Left lobe of liver (tissue), 2 donors: Measurements from ENCODE around the gene TNFAIP8. TPM values are rescaled to one million over a fixed set of nuclear protein-coding genes. Genes with fewer than 3 reads are reported as not detected.

Experiments used
- ATAC-seq: fragments of 200-7000 bp; cut with Tn5 transposase; one replicate; pipeline ENCODE4 v1.9.1; 2020; ENCODE audit warnings: mild to moderate bottlenecking, moderate library complexity
- DNase-seq: peaks from one replicate; pipeline ENCODE4 v3.0.0-alpha.2; 2020; ENCODE audit warnings: low spot score
- total RNA-seq: library from RNA; stranded (reverse); gene quantifications from one replicate; pipeline ENCODE4 v1.2.1, GENCODE V29; 2021
- donor health status: DM: no; HTN: no; CAD: no; lungs with moderate emphysema.
- donor health status: DM: no; HTN: yes; CAD: no.

The TNFAIP8 gene
- total RNA-seq, 1 donor from 2014 or later, result 2.4 TPM

DNA sequence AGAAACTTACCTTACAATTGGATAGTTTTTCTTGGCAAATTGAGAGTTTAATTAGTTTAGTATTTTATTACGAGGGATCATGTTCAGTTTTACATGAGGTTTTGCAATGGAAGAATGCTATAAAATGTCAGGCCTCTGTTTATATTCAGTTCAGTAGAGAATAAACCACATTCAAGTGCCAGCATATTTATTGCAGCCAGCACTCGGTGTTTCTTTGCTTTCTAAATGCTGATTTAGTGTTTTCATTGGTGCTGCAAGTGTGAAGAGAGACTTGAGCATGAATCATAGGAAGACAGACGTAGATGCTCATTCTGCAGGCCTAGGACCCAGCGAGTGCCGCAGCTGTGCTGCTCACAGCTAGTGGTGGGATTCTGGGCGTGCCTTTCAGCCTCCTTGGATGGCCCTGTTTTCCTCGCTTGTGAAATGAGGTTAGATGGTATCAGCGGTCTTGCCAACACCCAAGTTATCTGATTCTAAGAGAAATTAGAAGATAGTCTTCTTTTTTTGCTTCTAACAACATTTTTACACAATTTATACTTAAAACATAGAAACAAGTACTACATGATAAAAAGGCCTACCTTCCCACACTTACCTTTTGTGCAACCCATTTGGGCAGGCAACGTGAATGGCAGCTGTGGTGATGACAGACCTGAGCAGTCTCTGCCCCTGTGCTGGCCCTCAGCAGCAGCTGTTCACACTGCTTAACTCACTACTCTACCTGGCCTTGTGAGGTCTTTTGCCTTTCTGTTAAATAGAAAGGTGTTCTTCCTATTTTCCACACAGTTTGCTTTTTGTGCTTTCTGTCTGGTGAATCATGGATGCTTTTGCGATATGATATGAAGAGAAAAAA is 26.8 kb upstream of the TNFAIP8 start:
- no peak for DNase-seq
- no peak for ATAC-seq

DNA sequence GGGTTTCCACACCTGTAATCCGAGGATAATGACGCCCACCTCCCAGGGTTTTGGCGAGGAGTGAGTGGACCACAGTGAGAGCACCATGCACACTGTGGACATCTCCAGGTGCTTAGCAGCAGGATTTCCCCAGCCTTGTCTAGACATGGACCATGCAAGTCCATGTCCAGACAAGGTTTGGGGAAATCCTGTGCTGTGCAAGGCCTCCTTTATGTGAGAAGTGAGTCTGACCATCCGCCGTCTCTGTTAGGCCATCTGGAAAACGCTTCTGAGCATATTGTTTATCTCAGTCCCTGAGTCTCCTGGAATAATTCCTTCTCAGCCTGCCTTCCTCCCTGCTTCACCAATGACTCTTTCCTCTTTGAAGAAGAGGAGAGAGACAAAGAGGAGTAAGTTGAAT is 26.2 kb upstream of the TNFAIP8 start:
- no peak for ATAC-seq

DNA sequence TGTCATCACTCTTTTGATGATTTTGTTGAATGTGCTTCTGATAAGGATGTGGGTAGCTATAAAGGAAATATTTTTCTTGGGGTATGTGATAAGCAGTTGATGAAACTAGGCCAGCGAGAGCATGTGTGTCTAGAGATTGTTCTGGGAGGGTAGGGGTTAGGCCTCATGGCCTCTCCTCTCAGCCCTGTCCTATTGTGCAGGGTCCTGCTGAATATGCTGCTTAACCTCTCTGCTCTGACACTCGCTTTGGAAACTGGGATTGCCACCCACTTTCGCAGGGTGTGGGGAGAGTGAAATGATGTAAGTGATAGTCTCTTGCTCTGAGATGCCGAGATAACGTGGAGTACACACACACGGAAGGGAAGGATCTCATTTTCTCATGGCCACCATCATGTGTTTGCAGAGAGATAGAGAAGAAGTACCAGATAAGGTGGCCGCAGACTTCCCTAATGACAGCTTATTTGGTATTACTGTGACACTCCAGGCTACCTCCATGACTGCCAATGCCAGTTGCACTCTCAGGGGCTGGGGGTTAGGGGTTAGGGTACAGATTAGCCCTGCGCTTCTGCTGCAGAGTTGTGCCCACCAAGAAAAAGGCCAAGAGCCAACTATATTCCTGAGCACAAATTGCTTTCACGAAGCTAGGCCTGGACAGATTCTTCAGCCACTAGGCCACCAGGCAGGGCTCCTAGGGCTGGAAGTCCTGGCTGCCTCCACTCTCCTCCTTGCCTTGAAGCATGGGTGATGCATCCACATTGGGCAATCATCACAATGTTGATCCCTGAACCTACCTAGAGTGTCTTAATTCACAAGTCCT is 25.2 kb upstream of the TNFAIP8 start:
- ATAC-seq, result no peak

More for the DNA sequence above, 26.2 kb upstream of the TNFAIP8 start:
- DNase-seq, result no peak

DNA sequence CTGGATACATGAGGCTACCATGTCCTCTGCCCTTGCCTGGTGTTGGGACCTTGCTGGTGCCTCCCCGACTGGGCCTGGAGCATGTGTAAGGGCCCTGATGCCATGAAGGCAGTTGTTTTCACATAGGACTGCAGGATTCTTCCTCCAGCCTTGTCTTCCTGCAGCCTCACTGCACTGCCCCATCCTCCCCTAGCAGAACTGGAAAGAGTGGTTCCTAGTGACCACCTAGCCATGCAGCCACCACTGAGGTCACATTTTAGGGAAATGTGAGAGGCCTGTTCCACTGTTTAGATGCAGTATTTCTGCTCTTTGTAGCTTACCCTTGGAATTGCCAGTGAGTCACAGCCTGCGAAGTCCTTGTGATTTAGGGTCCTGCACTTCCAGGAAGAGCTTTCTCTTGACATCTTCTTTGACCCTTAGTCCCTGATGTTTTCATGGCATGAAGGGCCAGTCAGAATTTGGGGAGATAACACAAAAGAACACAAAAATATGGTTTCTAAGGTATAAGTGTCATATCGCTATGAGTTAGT is 24.2 kb upstream of the TNFAIP8 start:
- ATAC-seq (no peak), DNase-seq (no peak)

More for the DNA sequence above, 25.2 kb upstream of the TNFAIP8 start:
- DNase-seq, result no peak

- no peak for DNase-seq
Measured at GRCh38 chr5:119332208-119332607, 23.6 kb upstream of the TNFAIP8 start.

GRCh38 chr5:119332978-119333401 is 22.8 kb upstream of the TNFAIP8 start:
- no peak for DNase-seq

More at GRCh38 chr5:119332208-119332607, 23.6 kb upstream of the TNFAIP8 start:
- no peak for ATAC-seq

DNA sequence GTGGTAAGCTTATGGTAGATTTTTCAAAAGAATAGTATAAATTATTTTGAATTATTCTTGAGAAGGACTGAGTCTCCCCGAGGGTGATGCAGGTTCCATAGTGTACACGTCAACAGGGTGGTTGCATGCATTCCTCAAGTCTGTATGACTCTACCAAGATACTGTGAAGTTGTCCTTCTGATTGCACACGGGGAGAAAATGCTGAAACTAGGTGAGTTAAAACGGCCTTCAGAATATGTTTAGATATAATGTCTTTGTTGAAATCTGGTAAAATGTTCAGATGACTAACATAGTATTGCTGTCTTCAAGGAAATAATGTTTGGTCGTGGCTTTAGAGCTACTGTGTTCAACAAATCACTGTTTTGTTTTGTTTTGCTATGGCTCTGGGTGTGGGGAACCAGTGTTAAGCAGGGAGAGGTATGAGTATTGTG is 22.4 kb upstream of the TNFAIP8 start:
- DNase-seq (no peak), ATAC-seq (no peak)

More at GRCh38 chr5:119332978-119333401, 22.8 kb upstream of the TNFAIP8 start:
- no peak for ATAC-seq

GRCh38 chr5:119335261-119335677 is 20.6 kb upstream of the TNFAIP8 start:
- ATAC-seq, result peak; percentile 7
- no peak for DNase-seq

GRCh38 chr5:119336262-119336661 is 19.6 kb upstream of the TNFAIP8 start:
- no peak for DNase-seq
- ATAC-seq, result no peak

DNA sequence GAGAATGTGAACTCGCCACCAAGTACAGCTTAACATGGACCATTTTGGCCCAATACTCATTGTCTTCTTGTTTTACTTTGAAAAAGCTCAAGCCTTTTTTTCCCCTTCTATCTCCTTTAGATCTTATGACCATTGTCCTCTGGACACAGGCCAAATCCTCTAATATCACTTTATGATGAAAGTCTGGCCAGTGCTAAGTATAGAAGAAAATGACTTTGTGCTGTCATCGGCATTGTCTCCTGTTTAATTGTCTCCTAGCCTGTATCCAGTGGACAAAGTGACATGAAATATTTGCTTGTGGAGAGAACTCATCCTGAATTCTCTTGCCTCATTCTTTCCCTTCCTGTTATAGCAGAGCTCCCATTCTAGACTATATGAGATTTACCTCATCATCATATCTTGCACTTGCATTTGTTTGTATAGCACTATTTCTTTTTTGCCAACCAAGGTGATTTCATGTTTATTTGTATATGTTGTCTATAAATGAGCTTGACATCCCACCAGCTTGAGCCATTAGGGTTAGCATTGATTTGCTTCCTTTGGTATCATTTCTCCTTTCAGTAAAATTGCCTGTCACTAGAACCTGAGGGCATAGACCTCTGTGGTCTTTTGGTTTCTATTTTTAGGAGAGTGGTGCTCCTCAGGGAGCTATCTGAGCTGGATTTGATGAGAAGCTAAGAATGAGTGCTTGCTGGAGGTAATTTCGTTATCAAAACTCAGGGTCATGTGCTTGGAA is 18.8 kb upstream of the TNFAIP8 start:
- no peak for ATAC-seq

DNA sequence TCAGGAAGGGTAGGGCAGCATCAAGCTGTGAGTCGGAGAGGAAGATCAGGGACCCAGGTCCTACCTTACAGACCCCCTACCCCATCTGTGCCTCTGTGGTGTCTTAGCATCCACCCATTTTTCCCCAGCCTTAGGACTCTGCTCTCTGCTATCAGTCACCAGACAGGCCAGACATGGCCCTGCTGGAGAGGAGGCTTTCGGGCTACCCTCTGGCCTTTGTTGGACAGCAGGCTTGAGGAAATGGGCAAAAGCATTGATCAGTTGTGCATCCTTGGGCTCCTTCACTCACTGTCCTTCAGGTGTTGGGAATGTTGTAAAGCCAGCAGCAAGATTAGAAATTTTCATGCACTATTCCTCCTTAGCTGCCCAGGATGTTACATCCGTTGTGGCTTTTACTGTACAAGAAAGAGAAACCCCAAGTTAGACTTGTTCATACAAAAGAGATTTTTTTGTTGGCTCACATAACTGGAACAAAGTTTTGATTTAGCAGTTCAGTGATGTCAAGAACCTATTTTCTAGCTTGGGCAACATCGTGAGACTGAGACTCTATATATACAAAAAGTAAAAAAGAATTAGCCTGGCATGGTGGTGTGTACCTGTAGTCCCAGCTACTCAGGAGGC is 17.4 kb upstream of the TNFAIP8 start:
- DNase-seq, result no peak
- no peak for ATAC-seq

More for the DNA sequence above, 18.8 kb upstream of the TNFAIP8 start:
- no peak for DNase-seq

GRCh38 chr5:119339344-119339743 is 16.5 kb upstream of the TNFAIP8 start:
- ATAC-seq (no peak), DNase-seq (no peak)

- ATAC-seq (no peak), DNase-seq (no peak)
Measured at GRCh38 chr5:119339965-119340364, 15.9 kb upstream of the TNFAIP8 start.

DNA sequence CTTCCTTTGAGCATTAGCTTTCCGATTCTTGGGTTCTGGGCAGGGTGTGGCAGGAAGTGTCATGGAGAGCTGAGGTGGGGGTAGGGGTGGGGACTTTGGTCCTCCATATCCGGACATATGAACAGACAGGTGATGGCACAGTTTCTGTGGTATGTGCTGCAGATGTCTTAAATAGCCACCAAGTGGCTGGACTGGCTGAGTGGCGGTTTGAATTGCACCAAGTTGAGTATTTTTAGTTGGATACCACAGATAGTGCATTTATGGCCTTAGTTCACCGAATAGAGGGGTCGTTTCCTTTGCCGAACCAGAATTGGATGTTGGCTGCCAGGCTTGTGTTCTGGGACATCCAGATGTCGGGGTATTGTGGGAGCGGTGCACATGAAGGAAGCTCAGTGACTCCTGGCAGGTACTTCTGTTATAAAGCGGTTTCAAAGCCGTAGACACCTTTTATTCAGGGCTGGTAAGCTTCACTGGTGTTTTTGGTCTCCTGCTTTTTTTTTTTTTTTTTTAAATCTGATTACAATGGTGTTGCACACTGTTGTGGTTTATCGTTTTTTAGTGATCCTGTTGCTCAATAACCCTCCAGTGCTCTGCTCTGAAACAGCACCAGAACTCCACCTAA is 15.1 kb upstream of the TNFAIP8 start:
- DNase-seq, result no peak

DNA sequence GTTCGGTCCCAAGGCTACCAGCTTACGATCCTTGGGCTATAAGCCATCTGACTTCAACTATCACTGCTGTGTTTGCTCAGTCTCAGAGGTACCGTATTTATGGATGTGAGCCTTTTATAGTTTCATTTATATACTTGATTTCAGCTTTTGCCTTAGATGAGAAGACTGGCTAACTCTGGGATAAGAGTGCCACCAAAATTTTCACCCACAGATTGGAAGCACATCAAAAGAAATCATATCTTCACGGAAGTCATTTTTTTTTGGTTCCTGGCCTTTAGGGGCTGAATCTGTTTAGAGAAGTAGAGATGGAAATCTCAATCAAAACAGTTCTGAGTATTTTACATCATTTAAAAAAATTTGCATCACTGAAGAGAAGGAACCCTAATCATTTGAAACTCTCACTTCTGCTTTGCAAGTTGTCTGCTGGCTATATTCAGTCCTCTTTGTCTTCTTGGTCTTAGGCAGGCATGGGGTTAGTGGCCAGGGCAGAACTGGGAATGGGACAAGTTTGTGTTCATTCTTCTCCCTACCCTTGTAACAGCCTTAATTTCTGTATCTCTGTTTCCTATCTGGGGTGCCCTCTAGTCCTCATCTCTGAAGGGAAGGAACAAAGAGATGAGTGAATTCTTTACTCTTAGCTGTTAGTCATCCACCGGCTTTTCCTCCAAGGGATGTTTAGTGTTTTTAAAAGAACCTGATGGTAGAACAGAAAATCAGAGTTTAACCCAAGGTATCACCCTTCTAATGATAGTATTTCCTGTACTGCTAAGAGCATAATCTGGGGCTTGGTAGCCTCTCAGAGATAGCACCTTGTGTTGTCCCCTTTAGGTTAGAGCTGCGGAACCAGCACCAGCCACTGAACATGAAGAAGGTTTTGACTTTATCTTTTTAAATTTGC is 14.1 kb upstream of the TNFAIP8 start:
- DNase-seq (no peak), ATAC-seq (no peak)

More for the DNA sequence above, 15.1 kb upstream of the TNFAIP8 start:
- no peak for ATAC-seq

DNA sequence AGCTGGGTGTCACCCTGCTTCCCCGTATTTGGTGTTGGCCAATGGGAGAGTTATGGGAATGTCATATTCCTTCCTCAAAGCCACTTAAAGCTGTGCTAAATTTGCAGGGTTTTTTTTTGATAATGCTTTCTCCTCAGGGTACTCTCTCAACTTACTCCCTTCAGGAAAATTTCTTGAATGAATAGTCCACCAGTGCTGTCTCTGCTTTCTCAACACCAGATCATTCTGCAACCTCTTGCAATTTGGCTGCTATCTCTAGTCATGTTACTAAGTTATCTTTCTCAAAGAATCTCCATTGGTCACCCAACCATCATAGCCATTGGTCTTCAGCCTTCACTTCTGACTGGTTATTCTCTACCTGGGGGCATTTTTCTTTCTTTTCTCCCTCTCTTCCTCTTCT is 13.4 kb upstream of the TNFAIP8 start:
- DNase-seq (no peak), ATAC-seq (no peak)

GRCh38 chr5:119343052-119343451 is 12.8 kb upstream of the TNFAIP8 start:
- DNase-seq, result no peak
- no peak for ATAC-seq

- no peak for DNase-seq
- no peak for ATAC-seq
Measured at GRCh38 chr5:119343766-119344165, 12.1 kb upstream of the TNFAIP8 start.

DNA sequence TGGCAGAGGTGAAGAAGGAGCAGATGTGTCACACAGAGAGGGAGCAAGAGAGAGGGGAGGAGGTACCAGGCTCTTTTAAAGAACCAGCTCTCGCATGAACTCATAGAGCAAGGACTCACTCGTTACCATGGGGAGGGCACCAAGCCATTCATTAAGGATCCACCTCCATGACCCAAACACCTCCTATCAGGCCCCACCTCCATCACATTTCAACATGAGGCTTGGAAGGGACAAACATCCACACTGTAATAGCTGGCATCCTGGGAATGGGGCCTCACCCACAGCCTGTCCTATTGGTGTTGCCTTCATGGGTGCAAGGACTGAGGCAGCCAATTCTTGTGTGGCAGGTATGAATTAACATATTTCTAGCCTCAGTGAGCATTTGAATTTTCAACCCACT is 11.6 kb upstream of the TNFAIP8 start:
- DNase-seq (no peak), ATAC-seq (no peak)
